IMR-90 (cell line): ENCODE measurements around the gene KRT1. TPM values are rescaled to one million over a fixed set of nuclear protein-coding genes. Genes with fewer than 3 reads are reported as not detected.

Experiments
- ATAC-seq: fragments of 200-7000 bp; cut with Tn5 transposase; 2 replicates; pipeline ENCODE4 v1.9.1; 2020; ENCODE audit warnings: low read depth, mild to moderate bottlenecking, moderate library complexity
- BruUV-seq: library from RNA; stranded (reverse); fragments of 400-500 nt; replicated peaks from 2 replicates; lab custom pipeline; 2021; lab: Mats Ljungman, UMichigan
- CTCF ChIA-PET: fragments of 300-600 bp; formaldehyde crosslinking; extraction: SDS; loops from one replicate; lab custom pipeline; 2021; ENCODE audit warnings: antibody characterized with exemption; lab: Yijun Ruan, JAX
- POLR2A ChIA-PET: fragments of 300-600 bp; sonication (Branson Sonifier 250); formaldehyde crosslinking; loops from one replicate; lab custom pipeline; 2022; ENCODE audit warnings: antibody characterized with exemption; ENCODE audit not compliant: unreplicated experiment; lab: Charles Lee
- DNase-seq: peaks from one replicate; pipeline ENCODE4 v3.0.0; 2013
- H2AFZ ChIP-seq: replicated peaks from 2 replicates; pipeline ENCODE3; 2013; ENCODE audit warnings: low read length, mild to moderate bottlenecking; ENCODE audit not compliant: poor library complexity
- H2AK5ac ChIP-seq: 2 replicates; pipeline ENCODE4 v1.6.1; 2013; ENCODE audit warnings: low read depth, low read length, inconsistent platforms
- H2AK9ac ChIP-seq: replicated peaks from 2 replicates; pipeline ENCODE3; 2013; ENCODE audit warnings: mild to moderate bottlenecking, low read depth, low read length, moderate library complexity; ENCODE audit not compliant: poor library complexity
- H2BK120ac ChIP-seq: 2 replicates; pipeline ENCODE4 v1.6.1; 2013; ENCODE audit warnings: low read depth, low read length, inconsistent platforms
- H2BK15ac ChIP-seq: 3 replicates; pipeline ENCODE4 v1.6.1; 2013; ENCODE audit warnings: low read depth, low read length, inconsistent platforms
- H2BK20ac ChIP-seq: 2 replicates; pipeline ENCODE4 v1.6.1; 2013; ENCODE audit warnings: low read depth, mild to moderate bottlenecking, inconsistent platforms, low read length, moderate library complexity
- H2BK5ac ChIP-seq: 2 replicates; pipeline ENCODE4 v1.6.1; 2013; ENCODE audit warnings: mild to moderate bottlenecking, low read depth, low read length, inconsistent platforms; ENCODE audit not compliant: poor library complexity, severe bottlenecking
- H3K14ac ChIP-seq: replicated peaks from 2 replicates; pipeline ENCODE4 v1.6.1; 2013; ENCODE audit warnings: low read depth, low read length, inconsistent platforms
- H3K18ac ChIP-seq: 2 replicates; pipeline ENCODE4 v1.6.1; 2013; ENCODE audit warnings: low read depth, low read length, control low read depth
- H3K23ac ChIP-seq: 2 replicates; pipeline ENCODE4 v1.6.1; 2013; ENCODE audit warnings: low read depth, low read length, inconsistent platforms
- H3K27ac ChIP-seq: 2 replicates; pipeline ENCODE4 v1.5.1; 2013; ENCODE audit warnings: mild to moderate bottlenecking, control low read depth, low read length; ENCODE audit not compliant: insufficient read depth
- H3K27me3 ChIP-seq: 2 replicates; pipeline ENCODE4 v1.6.1; 2013; ENCODE audit warnings: low read length; ENCODE audit not compliant: control insufficient read depth, insufficient read depth
- H3K36me3 ChIP-seq: 2 replicates; pipeline ENCODE4 v1.6.1; 2013; ENCODE audit warnings: low read length, mixed read lengths; ENCODE audit not compliant: control insufficient read depth, insufficient read depth
- H3K4ac ChIP-seq: 2 replicates; pipeline ENCODE4 v1.6.1; 2013; ENCODE audit warnings: low read depth, low read length, inconsistent platforms
- H3K4me1 ChIP-seq: 2 replicates; pipeline ENCODE4 v1.6.1; 2013; ENCODE audit warnings: low read length, mixed read lengths; ENCODE audit not compliant: control insufficient read depth, insufficient read depth
- H3K4me2 ChIP-seq: 2 replicates; pipeline ENCODE4 v1.6.1; 2013; ENCODE audit warnings: low read depth, mild to moderate bottlenecking, control low read depth, low read length, moderate library complexity
- H3K4me3 ChIP-seq: 2 replicates; pipeline ENCODE4 v1.5.1; 2013; ENCODE audit warnings: low read depth, mild to moderate bottlenecking, control low read depth, low read length, moderate library complexity; ENCODE audit not compliant: insufficient read depth
- H3K56ac ChIP-seq: 2 replicates; pipeline ENCODE4 v1.6.1; 2013; ENCODE audit warnings: low read length, inconsistent platforms; ENCODE audit not compliant: insufficient read depth; ENCODE audit errors: extremely low read depth
- H3K79me1 ChIP-seq, 2 experiments: 2 replicates each; pipeline ENCODE4 v1.6.1; 2013; ENCODE audit warnings: low read length in 2 of 2, inconsistent platforms in 1 of 2, low read depth in 1 of 2
- H3K9ac ChIP-seq: 2 replicates; pipeline ENCODE4 v1.6.1; 2013; ENCODE audit warnings: low read depth, low read length, control low read depth
- H3K9me1 ChIP-seq: 2 replicates; pipeline ENCODE4 v1.6.1; 2013; ENCODE audit warnings: low read length, inconsistent platforms; ENCODE audit not compliant: insufficient read depth
- H3K9me3 ChIP-seq: 2 replicates; pipeline ENCODE4 v1.6.1; 2013; ENCODE audit warnings: low read length; ENCODE audit not compliant: control insufficient read depth, insufficient read depth
- H4K20me1 ChIP-seq: 2 replicates; pipeline ENCODE4 v1.6.1; 2013; ENCODE audit warnings: low read length, inconsistent platforms; ENCODE audit not compliant: insufficient read depth
- H4K5ac ChIP-seq: 2 replicates; pipeline ENCODE4 v1.6.1; 2013; ENCODE audit warnings: mild to moderate bottlenecking, low read depth, low read length, control low read depth
- H4K8ac ChIP-seq, 2 experiments: 2 replicates each; pipeline ENCODE4 v1.6.1; 2013; ENCODE audit warnings: low read depth in 2 of 2, low read length in 2 of 2, control low read depth in 1 of 2, inconsistent platforms in 1 of 2
- H4K91ac ChIP-seq: 2 replicates; pipeline ENCODE4 v1.6.1; 2013; ENCODE audit warnings: low read depth, low read length, inconsistent platforms; ENCODE audit not compliant: insufficient read depth
- BHLHE40 ChIP-seq: fragments of 150-350 bp; IDR thresholded peaks from 2 replicates; pipeline ENCODE4 v1.6.1; 2016; ENCODE audit warnings: mild to moderate bottlenecking, low read depth, low read length
- CEBPB ChIP-seq: IDR thresholded peaks from 2 replicates; pipeline ENCODE4 v1.6.1; 2012; ENCODE audit warnings: low read depth, low read length, improper control_type of control experiment
- FOS ChIP-seq: fragments of 150-350 bp; IDR thresholded peaks from 2 replicates; pipeline ENCODE4 v1.6.1; 2016; ENCODE audit warnings: low read depth, low read length
- MXI1 ChIP-seq: IDR thresholded peaks from 2 replicates; pipeline ENCODE4 v1.6.1; 2012; ENCODE audit warnings: low read depth, mild to moderate bottlenecking, low read length, moderate library complexity, borderline replicate concordance
- NFE2L2 ChIP-seq: fragments of 150-350 bp; IDR thresholded peaks from 2 replicates; pipeline ENCODE4 v1.6.1; 2016; ENCODE audit warnings: low read depth, mild to moderate bottlenecking, low read length
- SMC3 ChIP-seq: fragments of 150-350 bp; IDR thresholded peaks from 2 replicates; pipeline ENCODE4 v1.6.1; 2016; ENCODE audit warnings: low read depth, mild to moderate bottlenecking, antibody characterized with exemption, low read length, moderate library complexity
- WGBS, 2 experiments: methylation state at CpG; one replicate each; pipeline versions ENCODE4 v1.1.5 to v1.1.7; 2013; ENCODE audit warnings: missing lambda C conversion rate in 2 of 2; ENCODE audit not compliant: insufficient read length in 1 of 2; ENCODE audit errors: extremely low coverage in 2 of 2; 5-methylcytosine and 5-hydroxymethylcytosine counted together
- dilution Hi-C: fragments of 300-500 bp; cut with HindIII; formaldehyde crosslinking; loops from one replicate; pipeline ENCODE4 v1.14.3; 2018; ENCODE audit warnings: low sequenced_read_pairs; ENCODE audit not compliant: unreplicated experiment
- in situ Hi-C: fragments of 300-500 bp; cut with MboI; formaldehyde crosslinking; loops from 3 replicates; pipeline ENCODE4 v1.14.3; 2019; ENCODE audit warnings: low sequenced_read_pairs, inconsistent platforms, mixed read lengths
- intact Hi-C: fragments of 100-400 bp; cut with micrococcal nuclease; formaldehyde crosslinking; loops from 2 replicates; pipeline ENCODE4 v1.10.0; 2022
- polyA plus RNA-seq, 3 experiments: library from polyadenylated mRNA; depleted of rRNA; stranded (reverse); fragments of >200 nt; gene quantifications; 2 replicates each; pipeline ENCODE4 v1.2.3, GENCODE V29; 2012; ENCODE audit warnings: low replicate concordance in 1 of 3
- total RNA-seq: library from RNA; depleted of rRNA; stranded (reverse); fragments of >200 nt; gene quantifications from 2 replicates; pipeline ENCODE4 v1.2.3, GENCODE V29; 2012
- TF ChIP-seq, protein P1 (sequence below): fragments of 150-350 bp; IDR thresholded peaks from 2 replicates; pipeline ENCODE4 v1.6.1; 2016; ENCODE audit warnings: low read depth, mild to moderate bottlenecking, low read length, moderate library complexity, borderline replicate concordance

Gene KRT1
- total and polyA plus RNA-seq, 2 of the 4 experiments (the other 2 are of a cell fraction): not detected

DNA sequence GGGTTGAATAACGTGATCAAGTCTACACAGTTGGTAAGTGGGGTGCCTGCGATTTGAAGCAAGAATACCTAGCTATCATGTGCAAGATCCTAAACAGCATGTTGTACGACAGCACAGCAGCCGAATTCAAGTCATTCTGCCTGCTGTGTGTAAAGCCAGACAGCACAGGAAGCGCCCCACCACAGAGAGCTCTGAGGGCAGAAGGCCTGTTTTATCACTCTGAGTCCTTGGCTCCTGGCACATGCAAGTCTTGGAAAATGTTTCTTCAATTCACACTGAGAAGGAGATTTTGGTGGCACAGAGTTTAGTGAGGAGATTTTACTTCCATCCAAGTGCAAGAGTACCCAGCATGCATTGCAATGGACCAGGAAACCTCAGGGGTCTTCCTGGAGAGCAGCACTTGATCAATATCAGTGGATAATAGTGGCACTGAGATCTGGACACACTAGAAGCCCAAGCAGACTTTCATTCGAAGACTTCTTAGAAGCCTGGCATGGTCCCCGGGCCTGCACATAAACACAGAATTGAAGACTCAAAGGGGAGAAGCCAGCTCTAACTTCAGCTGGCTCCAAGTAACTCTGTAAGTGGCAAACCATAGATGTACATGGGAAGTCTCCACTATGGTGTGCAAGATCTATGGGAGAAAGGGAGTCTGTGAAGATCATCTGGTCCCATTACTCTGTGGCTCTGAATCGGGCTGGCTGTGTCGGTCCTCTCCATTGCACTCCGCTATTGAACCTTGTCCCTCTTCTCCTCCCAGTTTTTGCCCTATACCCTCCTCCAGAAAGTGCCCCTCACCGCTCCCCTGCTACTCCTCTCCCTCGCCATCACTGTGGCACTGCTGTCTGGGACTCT is 1.5 kb upstream of the KRT1 start:
- no peak overlapping the region for H2AK5ac ChIP-seq
- TF ChIP-seq CEBPB (no peak), NFE2L2 (no peak), FOS (no peak), SMC3 (no peak), BHLHE40 (no peak), MXI1 (no peak)
- TF ChIP-seq, protein P1, sequence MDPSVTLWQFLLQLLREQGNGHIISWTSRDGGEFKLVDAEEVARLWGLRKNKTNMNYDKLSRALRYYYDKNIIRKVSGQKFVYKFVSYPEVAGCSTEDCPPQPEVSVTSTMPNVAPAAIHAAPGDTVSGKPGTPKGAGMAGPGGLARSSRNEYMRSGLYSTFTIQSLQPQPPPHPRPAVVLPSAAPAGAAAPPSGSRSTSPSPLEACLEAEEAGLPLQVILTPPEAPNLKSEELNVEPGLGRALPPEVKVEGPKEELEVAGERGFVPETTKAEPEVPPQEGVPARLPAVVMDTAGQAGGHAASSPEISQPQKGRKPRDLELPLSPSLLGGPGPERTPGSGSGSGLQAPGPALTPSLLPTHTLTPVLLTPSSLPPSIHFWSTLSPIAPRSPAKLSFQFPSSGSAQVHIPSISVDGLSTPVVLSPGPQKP: no peak
- H3K79me1 ChIP-seq: no peaks in the 10 kb centered on the region
- H3K9me1 ChIP-seq: no peaks in the 10 kb centered on the region
- no peaks in the 10 kb centered on the region for H3K36me3 ChIP-seq
- no peak overlapping the region for H3K4me3 ChIP-seq
- WGBS, 2 experiments: 37% methylated on average over 3 of the region's 12 CpGs; no CpG with 5 or more reads in 1 of the 2 experiments
- H3K9ac ChIP-seq: no peak overlapping the region
- H3K9me3 ChIP-seq: no peaks in the 10 kb centered on the region
- no peak overlapping the region for H3K23ac ChIP-seq
- no peak overlapping the region for H2BK5ac ChIP-seq
- H3K14ac ChIP-seq: no peak overlapping the region
- no peaks in the 10 kb centered on the region for H4K20me1 ChIP-seq
- H2BK20ac ChIP-seq: no peak overlapping the region
- in situ Hi-C loops (no loop called here), dilution Hi-C loops (no loop called here), intact Hi-C loops (no loop called here)
- H4K5ac ChIP-seq: no peak overlapping the region
- H3K56ac ChIP-seq: no peak overlapping the region
- H3K27ac ChIP-seq: no peak overlapping the region
- H3K4me2 ChIP-seq: no peak overlapping the region
- peaks cover 29% of the 10 kb centered on the region for H3K27me3 ChIP-seq
- H2AK9ac ChIP-seq: no peak overlapping the region
- H4K91ac ChIP-seq: no peak overlapping the region
- ChIA-PET POLR2A (no interaction called here), CTCF (interaction anchor here (1.0 kb wide), 1 partner anchor 15 kb away, joined by 4 read pairs; no protein-coding TSS in a partner anchor)
- DNase-seq (no peak), ATAC-seq (no peak)
- no peak overlapping the region for H2AFZ ChIP-seq
- no peak overlapping the region for H3K4ac ChIP-seq
- no TSS peak for BruUV-seq
- H3K18ac ChIP-seq: no peak overlapping the region
- H3K4me1 ChIP-seq: no peaks in the 10 kb centered on the region
- H4K8ac ChIP-seq: no peak overlapping the region
- H2BK15ac ChIP-seq: no peak overlapping the region
- no peak overlapping the region for H2BK120ac ChIP-seq
